Left kidney (tissue), 2 donors: ENCODE measurements around the gene PRCP. TPM values are rescaled to one million over a fixed set of nuclear protein-coding genes. Genes with fewer than 3 reads are reported as not detected.
"Not testable (repeated sequence)": the region's sequence is repeated elsewhere in the genome, so short reads cannot be mapped to it uniquely, and the experiment has no call there.

Experiments
- DNase-seq: peaks from one replicate; pipeline ENCODE4 v3.0.0-alpha.2; 2013
- polyA plus RNA-seq: library from polyadenylated mRNA; unstranded; fragments of 120-200 nt; gene quantifications from one replicate; pipeline ENCODE4 v1.2.1, GENCODE V29; 2013; ENCODE audit not compliant: insufficient read length

PRCP gene
- polyA plus RNA-seq, 1 donor: 283 TPM

DNA sequence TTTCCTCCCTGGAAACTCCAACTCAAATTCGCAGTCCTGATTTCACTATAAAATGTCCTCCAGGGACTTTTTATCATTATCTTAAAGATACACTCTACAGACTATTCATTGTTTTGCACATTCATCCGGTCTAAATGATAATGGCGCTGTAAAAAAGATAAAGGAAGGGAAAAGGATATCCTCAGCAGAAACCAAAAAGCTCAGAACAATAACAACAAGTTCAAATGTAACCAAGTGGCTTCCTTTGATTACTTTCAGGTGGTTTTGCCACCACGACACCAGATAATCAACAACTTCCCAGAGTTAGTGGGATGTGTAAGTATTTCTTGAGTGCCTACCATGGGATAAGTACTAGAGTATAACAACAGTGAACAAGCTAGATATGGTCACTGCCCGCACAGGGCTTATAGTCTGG lies 26.3 kb downstream of the PRCP start:
- no peak for DNase-seq

GRCh38 chr11:82872377-82873150 lies 27.7 kb downstream of the PRCP start:
- no peak for DNase-seq

DNA sequence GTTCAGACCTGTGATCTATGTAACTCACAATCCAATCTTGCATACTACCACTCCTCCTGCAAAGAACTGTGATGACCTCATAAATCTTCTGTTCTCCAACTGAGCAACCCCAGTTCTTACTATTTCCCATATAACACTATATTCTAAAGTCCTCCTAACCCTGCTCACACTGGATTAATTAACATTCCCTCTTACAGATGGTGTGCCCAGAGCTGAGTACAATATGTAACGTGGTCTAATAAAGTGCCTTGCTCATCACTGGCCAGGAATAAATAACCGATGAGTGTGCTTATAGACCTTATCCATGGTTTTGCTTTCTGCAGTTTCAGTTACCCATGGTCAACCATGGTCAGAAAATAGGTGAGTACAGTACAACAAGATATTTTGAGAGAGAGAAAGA lies 28.6 kb downstream of the PRCP start:
- DNase-seq: no peak

GRCh38 chr11:82869657-82870056 lies 30.6 kb downstream of the PRCP start:
- DNase-seq: no peak

DNA sequence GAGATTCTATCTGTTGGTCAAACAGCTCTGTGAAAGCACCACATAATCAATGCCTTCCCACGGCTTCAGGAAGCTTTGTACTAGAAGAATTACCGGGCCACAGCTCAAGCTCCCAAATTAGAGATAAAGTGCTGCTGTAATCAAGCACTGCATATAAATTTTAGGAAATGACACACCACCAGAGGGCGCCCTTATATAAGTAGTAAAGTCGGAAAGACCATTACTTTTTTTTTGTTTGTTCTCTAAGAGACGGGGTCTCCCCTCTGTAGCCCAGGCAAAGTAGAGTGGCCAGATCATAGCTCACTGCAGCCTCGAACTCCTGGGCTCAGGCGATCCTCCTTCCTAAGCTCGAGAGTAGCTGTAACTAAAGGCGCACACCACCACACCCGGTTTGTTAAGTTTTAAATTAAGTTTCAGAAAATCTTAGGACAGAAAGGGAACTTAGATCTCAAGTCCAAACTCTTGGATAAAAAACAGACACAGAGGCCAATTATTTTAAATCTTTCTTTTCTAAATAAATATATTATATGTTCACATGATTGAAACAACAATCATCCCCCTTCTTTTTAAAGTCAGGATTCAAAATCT lies 32.6 kb downstream of the PRCP start:
- DNase-seq: peak; percentile 83

- DNase-seq: no peak
Measured at GRCh38 chr11:82865841-82866240, 34.4 kb downstream of the PRCP start.

- DNase-seq: peak; percentile 45
Measured at GRCh38 chr11:82864268-82864667, 36.0 kb downstream of the PRCP start.

DNA sequence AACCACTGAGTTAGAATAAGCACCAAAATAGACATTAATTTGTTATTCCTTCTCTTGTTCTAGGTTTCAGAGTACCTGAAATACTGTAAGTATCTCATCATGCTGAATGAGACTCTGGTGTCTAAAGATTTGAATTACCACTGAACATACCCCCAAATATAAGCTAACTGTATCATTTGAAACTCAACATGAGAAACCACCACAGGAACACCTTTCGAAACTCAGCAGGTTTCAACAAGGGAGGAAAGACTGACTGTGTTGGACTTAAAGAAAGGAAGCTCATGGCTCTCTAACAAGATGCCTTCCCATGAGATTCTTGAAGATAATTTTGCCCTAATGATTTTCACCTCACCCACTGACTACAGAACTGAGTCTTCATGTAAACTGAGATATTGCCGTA lies 37.0 kb downstream of the PRCP start:
- no peak for DNase-seq

DNA sequence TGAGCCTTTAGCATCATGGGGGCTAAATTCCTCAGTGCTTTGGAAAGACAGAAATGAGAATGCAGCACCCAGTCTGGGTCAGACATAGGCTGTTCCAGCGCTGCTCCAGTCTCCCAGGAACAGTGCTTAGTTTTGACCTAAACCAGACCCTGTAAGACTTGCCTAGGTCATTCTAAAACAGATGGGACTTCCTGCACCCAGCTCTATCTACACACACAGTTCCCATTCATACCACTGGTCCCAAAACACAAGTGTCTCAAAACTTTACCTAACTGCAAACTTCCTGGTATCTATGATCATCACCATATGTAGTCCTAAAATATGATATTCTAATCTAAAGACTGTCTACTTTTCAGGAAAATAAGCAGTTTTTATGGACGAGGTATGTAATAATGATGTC lies 37.9 kb downstream of the PRCP start:
- no peak for DNase-seq

- no peak for DNase-seq
Measured at GRCh38 chr11:82859750-82860149, 40.5 kb downstream of the PRCP start.

DNA sequence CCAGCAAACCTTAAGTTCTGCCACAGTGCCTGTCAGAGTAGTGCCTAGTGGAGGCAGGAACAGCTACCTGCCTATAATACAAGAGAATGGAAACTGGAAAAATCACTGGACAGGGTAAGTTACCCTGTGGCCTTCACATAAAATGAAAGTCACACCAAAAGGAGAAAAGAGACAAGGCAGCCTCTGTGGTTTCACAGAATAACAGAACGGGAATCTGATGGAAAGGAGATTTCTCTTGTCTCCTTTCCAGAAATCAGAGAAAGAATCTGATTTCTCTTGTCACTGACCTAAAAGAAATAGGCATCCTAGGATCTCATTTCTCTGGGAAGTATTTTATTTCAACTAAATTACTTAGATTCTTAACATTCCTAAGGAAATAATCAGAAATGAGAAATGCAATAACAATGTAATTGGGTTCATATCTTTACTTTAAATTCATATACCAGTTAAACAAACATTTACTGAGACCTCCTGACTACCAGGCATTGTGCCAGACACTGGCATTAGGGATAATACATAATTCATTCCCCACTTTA lies 41.6 kb downstream of the PRCP start:
- DNase-seq: no peak

DNA sequence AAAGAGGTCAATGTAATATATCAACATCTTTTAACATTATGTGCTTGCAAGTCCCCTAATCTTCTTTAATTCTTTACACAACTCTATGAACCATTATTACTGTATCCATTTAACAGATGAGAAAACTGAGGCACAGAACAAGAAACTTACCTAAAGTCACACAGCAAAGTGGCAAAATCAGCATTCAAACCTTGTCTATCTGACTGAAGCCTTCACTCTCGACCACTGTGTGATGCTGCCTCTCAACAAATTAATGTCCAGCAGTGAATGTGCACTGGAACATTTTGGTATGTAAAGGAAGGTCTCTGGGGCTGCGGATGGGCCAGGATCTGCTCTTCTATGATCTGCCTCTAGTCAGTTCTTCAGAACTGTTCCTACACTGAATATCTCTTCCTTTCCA lies 42.1 kb downstream of the PRCP start:
- DNase-seq: no peak

- DNase-seq: no peak
Measured at GRCh38 chr11:82857145-82857544, 43.1 kb downstream of the PRCP start.

DNA sequence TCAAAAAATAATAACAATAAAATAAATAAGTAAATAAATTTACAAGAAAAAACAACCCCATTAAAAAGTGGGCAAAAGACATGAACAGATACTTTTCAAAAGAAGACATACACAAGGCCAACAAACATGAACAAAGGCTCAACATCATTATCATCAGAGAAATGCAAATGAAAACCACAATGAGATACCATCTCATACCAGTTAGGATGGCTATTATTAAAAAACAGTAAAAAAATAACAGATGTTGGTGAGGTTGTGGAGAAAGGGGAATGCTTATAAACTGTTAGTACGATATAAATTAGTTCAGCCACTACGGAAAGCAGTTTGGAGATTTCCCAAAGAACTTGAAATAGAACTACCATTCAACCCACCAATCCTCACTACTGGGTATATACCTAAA lies 44.6 kb downstream of the PRCP start:
- no peak for DNase-seq

GRCh38 chr11:82854916-82855315 lies 45.3 kb downstream of the PRCP start:
- DNase-seq: not testable (repeated sequence)

DNA sequence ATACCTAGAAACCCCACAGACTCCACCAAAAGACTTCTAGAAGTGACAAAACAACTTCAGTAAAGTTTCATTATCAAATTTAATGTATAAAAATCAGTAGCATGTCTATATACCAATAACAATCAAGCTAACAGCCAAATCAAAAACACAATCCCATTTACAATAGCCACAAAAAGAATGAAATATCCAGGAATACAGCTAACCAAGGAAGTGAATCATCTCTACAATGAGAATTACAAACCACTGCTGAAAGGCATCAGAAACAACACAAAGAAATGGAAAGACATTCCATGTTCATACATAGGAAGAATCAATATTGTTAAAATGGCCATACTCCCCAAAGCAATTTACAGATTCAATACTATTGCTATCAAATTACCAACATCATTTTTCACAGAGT lies 46.0 kb downstream of the PRCP start:
- no peak for DNase-seq

- DNase-seq: no peak
Measured at GRCh38 chr11:82848829-82849228, 51.4 kb downstream of the PRCP start.

DNA sequence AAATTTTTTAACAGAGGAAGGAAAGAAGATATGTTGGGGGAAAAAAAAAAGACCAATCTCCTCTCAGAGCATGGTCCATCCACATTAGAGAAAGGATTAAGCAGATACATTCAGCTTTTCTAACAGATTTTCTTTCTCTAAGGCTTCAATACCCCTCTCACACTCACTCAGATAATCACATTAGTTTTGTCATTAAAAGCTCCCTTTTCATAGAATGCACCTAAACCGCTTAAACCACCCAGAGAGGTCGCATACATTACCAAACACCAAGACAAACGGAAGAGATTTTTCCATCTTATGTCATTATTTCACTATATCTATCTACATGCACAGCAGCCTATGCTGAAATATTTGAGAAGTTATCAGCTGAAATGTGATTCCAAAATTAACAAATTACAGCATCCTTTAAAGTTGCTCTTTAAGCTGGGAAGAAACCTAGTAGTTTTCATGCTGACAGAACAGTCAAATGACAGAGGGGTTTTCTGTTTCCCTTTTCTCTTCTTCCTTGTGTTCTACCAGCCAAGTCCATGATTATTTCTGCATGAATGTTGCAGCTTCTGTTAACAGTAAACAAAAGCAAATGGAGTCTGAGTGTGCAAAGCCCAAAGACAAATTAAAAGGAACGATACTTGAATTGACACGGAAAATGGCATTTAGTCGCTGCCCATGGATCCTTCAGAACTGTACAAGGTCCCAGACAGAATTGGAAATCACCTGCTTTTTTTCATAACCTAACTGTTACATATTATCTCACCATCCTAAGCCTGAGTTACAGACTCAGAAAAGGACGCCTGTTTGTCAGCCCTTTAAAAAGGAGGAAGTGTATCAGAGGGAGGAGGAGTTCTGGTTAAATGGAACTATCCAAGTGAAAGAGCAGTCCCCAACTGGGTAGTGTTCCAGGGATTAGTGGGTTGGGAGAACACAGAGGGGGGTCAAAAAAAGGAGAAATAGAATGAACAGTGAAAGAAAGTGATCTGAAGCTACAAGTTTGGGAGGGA lies 54.6 kb downstream of the PRCP start:
- DNase-seq: no peak

DNA sequence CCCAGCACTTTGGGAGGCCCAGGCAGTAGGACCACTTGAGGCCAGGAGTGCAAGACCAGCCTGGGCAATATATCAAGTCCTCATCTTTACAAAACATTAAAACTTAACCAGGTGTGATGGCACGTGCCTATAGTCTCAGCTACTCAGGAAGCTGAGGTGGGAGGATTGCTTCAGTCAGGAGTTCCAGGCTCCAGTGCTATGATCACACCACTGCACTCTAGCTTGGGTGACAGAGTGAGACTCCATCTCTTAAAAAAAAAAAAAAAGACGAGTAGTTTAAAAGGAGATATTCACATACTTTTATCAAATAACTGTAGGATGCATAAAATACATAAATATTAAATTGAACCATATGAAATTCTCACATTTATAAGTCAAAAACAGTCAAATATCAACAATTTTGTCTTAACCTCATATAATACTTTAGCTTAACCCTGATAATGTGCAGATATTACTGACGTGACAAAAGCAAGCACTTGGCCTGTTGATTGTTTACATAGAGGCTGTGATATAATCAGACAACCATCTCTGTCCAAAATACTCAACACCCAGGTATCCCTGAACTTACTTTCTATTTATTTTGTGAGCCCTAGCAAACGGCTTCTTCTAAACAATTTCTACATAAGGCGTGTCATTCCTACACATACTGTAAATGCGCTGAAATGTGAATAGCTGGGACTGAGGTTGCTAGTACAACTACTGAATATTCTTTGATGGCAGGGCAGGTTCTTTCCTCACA lies 57.0 kb downstream of the PRCP start:
- DNase-seq: no peak

GRCh38 chr11:82842019-82842418 lies 58.2 kb downstream of the PRCP start:
- DNase-seq: no peak

DNA sequence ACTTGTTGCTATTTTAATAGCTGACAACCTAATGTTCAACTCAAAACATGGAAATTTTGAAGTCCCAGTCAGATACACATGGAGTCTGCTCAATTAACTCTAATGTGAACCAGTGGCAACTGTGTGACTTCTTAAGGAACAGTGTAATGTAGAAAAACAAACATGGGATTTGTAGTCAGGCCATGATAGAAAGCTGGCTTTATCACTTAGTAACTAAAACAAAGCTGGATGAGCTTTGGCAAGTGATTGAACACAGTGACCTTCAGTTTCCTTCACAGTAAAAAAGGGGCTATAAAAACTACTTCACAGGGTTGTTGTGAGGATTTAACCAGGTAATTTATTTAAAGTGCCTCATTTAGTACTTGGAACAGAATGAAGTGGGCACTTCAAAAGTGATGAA lies 62.6 kb downstream of the PRCP start:
- DNase-seq: no peak

DNA sequence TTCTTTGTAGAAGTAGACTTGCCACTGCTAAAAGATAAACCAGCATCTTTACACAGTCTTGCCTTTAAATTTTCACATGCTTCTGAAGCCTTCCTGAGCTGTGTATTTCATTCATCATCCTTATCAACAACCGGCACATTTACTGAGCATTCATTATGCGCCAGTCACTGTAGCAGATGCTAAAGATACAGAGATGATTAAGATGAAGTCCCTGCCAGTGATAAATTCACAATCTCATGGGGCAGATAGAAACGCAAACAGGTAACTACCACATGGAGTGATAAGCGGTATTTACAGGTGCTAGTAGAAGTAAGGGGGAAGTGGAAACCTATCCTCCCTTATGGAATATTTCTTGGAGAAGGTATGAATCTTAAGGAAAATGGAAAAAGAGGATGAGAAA lies 67.2 kb downstream of the PRCP start:
- DNase-seq: no peak
